ENCODE data around the gene RAB11A. TPM values are rescaled to one million over a fixed set of nuclear protein-coding genes. Genes with fewer than 3 reads are reported as not detected.

RAB11A gene
- total and polyA plus RNA-seq, 9 of the 15 experiments (the other 6 are each of a cell fraction or from before 2014, with no cell fraction given): 129 to 369 (median 245) TPM

- TF ChIP-seq ZBTB40 (IDR thresholded peaks at IDR 0.05) (peak; percentile 62), ZBTB40 (CRISPR knock-in tag; IDR thresholded peaks at IDR 0.05) (no peak), EGR1 (conservative IDR thresholded peaks at IDR 0.05) (no peak; the same call in 1 of the 2 replicates), CBX1 (IDR thresholded peaks at IDR 0.05; ENCODE audit: low read depth) (no peak), ESRRB (CRISPR knock-in tag; IDR thresholded peaks at IDR 0.05; ENCODE audit: borderline replicate concordance) (no peak), ARID4B (CRISPR knock-in tag; IDR thresholded peaks at IDR 0.05) (no peak), MITF (IDR thresholded peaks at IDR 0.05) (no peak), ZSCAN32 (CRISPR knock-in tag; IDR thresholded peaks at IDR 0.05) (no peak), SRSF3 (IDR thresholded peaks at IDR 0.05; ENCODE audit: insufficient read depth, low read length) (no peak), ARHGAP35 (IDR thresholded peaks at IDR 0.05; ENCODE audit: partially characterized antibody) (no peak), BMI1 (IDR thresholded peaks at IDR 0.05; ENCODE audit: low read length) (no peak), PRMT5 (CRISPR knock-in tag; IDR thresholded peaks at IDR 0.05) (no peak)
Observed at GRCh38 chr15:65837301-65838294, 31.7 kb upstream of the RAB11A start (continued).

Data from K562 (cell line).